ENCODE data around the gene PDE4D. TPM values are rescaled to one million over a fixed set of nuclear protein-coding genes. Genes with fewer than 3 reads are reported as not detected.

PDE4D gene
- total RNA-seq, 1 donor from 2014 or later, result 14.2 TPM

DNA sequence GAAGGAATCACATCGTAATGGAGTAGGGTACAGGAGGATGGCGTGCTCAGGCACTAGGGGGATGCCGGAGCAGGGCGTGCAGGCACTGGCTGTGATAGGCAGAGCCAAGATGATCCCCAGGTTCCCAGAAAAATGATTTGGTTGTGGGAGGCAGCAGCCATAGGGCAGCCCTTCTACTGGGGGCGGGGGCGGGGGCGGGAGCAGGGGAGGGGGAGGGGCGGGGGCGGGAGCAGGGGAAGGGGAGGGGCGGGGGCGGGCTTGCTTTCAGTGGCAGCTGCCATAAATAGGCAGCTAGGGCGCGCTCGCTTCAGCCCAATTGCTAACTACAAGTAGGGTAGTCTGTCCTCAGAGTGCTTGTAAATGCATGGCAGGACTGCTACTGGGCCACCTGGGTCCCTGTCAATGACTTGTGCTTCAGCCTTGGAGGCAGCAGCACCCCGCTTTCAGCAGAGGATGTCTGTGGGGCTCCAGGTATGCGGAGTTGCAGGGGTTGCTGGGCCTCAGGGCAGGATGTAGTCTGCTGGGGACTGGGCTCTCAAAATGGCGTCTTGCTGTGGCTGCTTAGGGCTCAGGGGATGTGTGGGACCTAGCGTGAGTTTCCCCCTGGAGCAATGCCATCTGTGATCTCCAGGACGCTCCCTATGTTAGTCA is 956.4 kb downstream of the PDE4D start:
- no peaks in the 10 kb centered on the region for H3K27me3 Mint-ChIP-seq (ENCODE audit: low read depth, unreplicated experiment)
- FAIRE-seq (no peak), DNase-seq (ENCODE audit: low read depth) (no peak)
- H3K9me3 Mint-ChIP-seq (ENCODE audit: unreplicated experiment), result no peaks in the 10 kb centered on the region
- no peak overlapping the region for H3K27ac Mint-ChIP-seq (ENCODE audit: unreplicated experiment)
- H2AFZ ChIP-seq (ENCODE audit: low read depth, low read length), result no peak overlapping the region
- peaks cover 4% of the 10 kb centered on the region for H3K4me1 ChIP-seq (ENCODE audit: insufficient read depth, low read length)
- H3K9me3 ChIP-seq (ENCODE audit: insufficient read depth, low read depth, low read length), result no peaks in the 10 kb centered on the region
- no peak for TF ChIP-seq EZH2 (IDR thresholded peaks at IDR 0.05; ENCODE audit: insufficient read depth, low read length)
- TF ChIP-seq, protein P1, sequence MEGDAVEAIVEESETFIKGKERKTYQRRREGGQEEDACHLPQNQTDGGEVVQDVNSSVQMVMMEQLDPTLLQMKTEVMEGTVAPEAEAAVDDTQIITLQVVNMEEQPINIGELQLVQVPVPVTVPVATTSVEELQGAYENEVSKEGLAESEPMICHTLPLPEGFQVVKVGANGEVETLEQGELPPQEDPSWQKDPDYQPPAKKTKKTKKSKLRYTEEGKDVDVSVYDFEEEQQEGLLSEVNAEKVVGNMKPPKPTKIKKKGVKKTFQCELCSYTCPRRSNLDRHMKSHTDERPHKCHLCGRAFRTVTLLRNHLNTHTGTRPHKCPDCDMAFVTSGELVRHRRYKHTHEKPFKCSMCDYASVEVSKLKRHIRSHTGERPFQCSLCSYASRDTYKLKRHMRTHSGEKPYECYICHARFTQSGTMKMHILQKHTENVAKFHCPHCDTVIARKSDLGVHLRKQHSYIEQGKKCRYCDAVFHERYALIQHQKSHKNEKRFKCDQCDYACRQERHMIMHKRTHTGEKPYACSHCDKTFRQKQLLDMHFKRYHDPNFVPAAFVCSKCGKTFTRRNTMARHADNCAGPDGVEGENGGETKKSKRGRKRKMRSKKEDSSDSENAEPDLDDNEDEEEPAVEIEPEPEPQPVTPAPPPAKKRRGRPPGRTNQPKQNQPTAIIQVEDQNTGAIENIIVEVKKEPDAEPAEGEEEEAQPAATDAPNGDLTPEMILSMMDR (IDR thresholded peaks at IDR 0.05; ENCODE audit: insufficient read depth, low read depth, low read length), result no peak
- H3K4me3 ChIP-seq (ENCODE audit: insufficient read depth, low read depth, low read length), result no peak overlapping the region
- no peak overlapping the region for H3K4me3 Mint-ChIP-seq (ENCODE audit: unreplicated experiment)
- H3K27ac ChIP-seq (ENCODE audit: low read depth, low read length), result no peak overlapping the region
- no peaks in the 10 kb centered on the region for H3K27me3 ChIP-seq (ENCODE audit: insufficient read depth, low read length)
- H4K20me1 ChIP-seq (ENCODE audit: insufficient read depth, low read length), result no peaks in the 10 kb centered on the region
- no peaks in the 10 kb centered on the region for H3K79me2 ChIP-seq (ENCODE audit: insufficient read depth, low read length)
- no peak overlapping the region for H3K9ac ChIP-seq (ENCODE audit: low read length)
- H3K4me1 Mint-ChIP-seq (ENCODE audit: low read depth, unreplicated experiment), result peaks cover 17% of the 10 kb centered on the region
- no peak overlapping the region for H3K4me2 ChIP-seq (ENCODE audit: low read length)
- H3K36me3 ChIP-seq (ENCODE audit: insufficient read depth, low read length), result no peaks in the 10 kb centered on the region
- H3K36me3 Mint-ChIP-seq (ENCODE audit: low read depth, unreplicated experiment), result no peaks in the 10 kb centered on the region

DNA sequence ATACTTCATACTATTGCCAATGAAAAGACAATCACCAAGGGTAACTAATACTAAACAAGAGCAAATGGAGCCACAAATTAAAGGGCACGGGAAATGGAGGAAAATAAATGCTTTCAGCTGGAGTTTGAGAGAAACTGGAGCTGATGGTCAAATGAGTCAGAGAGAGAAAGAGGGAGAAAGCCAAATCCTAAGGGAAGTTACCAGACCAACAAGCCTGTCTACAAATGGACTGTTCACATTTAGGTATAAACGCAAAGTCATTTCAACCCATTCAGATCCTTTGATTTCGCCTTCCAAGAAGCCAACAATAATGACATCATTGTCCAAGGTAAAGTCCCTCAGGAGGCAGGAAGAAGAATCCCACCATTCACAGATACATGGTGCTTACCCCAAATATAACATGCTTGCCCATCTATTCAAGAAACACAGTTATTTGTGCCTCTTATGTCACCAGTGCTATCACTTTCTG is 958.9 kb downstream of the PDE4D start:
- Histone ChIP-seq H3K79me2 (ENCODE audit: insufficient read depth, low read length) (no peaks in the 10 kb centered on the region), H4K20me1 (ENCODE audit: insufficient read depth, low read length) (no peaks in the 10 kb centered on the region), H3K9ac (ENCODE audit: low read length) (no peak overlapping the region), H3K36me3 (ENCODE audit: insufficient read depth, low read length) (no peaks in the 10 kb centered on the region), H3K4me2 (ENCODE audit: low read length) (peak overlapping the region; percentile 39), H3K4me3 (ENCODE audit: insufficient read depth, low read depth, low read length) (no peak overlapping the region), H3K27ac (ENCODE audit: low read depth, low read length) (no peak overlapping the region), H3K9me3 (ENCODE audit: insufficient read depth, low read depth, low read length) (no peaks in the 10 kb centered on the region), H2AFZ (ENCODE audit: low read depth, low read length) (peak overlapping the region; percentile 19), H3K27me3 (ENCODE audit: insufficient read depth, low read length) (no peaks in the 10 kb centered on the region), H3K4me1 (ENCODE audit: insufficient read depth, low read length) (no peaks in the 10 kb centered on the region)
- peak; percentile 35 for DNase-seq (ENCODE audit: low read depth)
- TF ChIP-seq, protein P1 (IDR thresholded peaks at IDR 0.05; ENCODE audit: insufficient read depth, low read depth, low read length), result no peak
- no peak for TF ChIP-seq EZH2 (IDR thresholded peaks at IDR 0.05; ENCODE audit: insufficient read depth, low read length)
- no peaks in the 10 kb centered on the region for H3K36me3 Mint-ChIP-seq (ENCODE audit: low read depth, unreplicated experiment)
- no peak for FAIRE-seq
- H3K27me3 Mint-ChIP-seq (ENCODE audit: low read depth, unreplicated experiment), result no peaks in the 10 kb centered on the region
- no peak overlapping the region for H3K4me3 Mint-ChIP-seq (ENCODE audit: unreplicated experiment)
- no peaks in the 10 kb centered on the region for H3K9me3 Mint-ChIP-seq (ENCODE audit: unreplicated experiment)
- peaks cover 9% of the 10 kb centered on the region for H3K4me1 Mint-ChIP-seq (ENCODE audit: low read depth, unreplicated experiment)
- H3K27ac Mint-ChIP-seq (ENCODE audit: unreplicated experiment), result no peak overlapping the region

Data from astrocyte (in vitro differentiated cells and primary cell).